Neutrophil (primary cell): Measurements from ENCODE around the gene REXO1.

ENCODE experiments used
- H3K27ac ChIP-seq: fragments of 200-600 bp; sonication (generic); 2 replicates; pipeline ENCODE4 v1.5.1; 2016; ENCODE audit warnings: mild to moderate bottlenecking, moderate library complexity
- H3K27me3 ChIP-seq: fragments of 200-600 bp; sonication (generic); 2 replicates; pipeline ENCODE4 v1.6.0; 2016; ENCODE audit warnings: mild to moderate bottlenecking
- H3K36me3 ChIP-seq: fragments of 200-600 bp; sonication (generic); 2 replicates; pipeline ENCODE4 v1.5.1; 2017
- H3K4me1 ChIP-seq, 2 experiments: fragments of 200-600 bp in 1 of 2; sonication (generic) in 1 of 2; 1 replicate in 1 of 2; 2 replicates in 1 of 2; pipeline versions ENCODE4 v1.5.1 to v1.6.1; 2013 to 2016; ENCODE audit warnings: low read depth in 1 of 2, low read length in 1 of 2, mild to moderate bottlenecking in 1 of 2, moderate library complexity in 1 of 2; ENCODE audit not compliant: control insufficient read depth in 1 of 2, insufficient read depth in 1 of 2
- H3K4me3 ChIP-seq, 2 experiments: fragments of 200-600 bp in 1 of 2; sonication (generic) in 1 of 2; 1 replicate in 1 of 2; 2 replicates in 1 of 2; pipeline ENCODE4 v1.5.1; 2013 to 2016; ENCODE audit warnings: low read depth in 1 of 2, low read length in 1 of 2, mild to moderate bottlenecking in 1 of 2, moderate library complexity in 1 of 2
- H3K9me3 ChIP-seq: fragments of 200-600 bp; sonication (generic); 2 replicates; pipeline ENCODE4 v1.5.1; 2016
- CTCF ChIP-seq: fragments of 200-600 bp; sonication (generic); IDR thresholded peaks from 2 replicates; pipeline ENCODE4 v1.5.1; 2016; ENCODE audit warnings: antibody characterized with exemption

The REXO1 gene

GRCh38 chr19:1855828-1856255 is 7.6 kb upstream of the REXO1 start:
- Histone ChIP-seq H3K4me3 (peak overlapping the region; percentile 73 to 85), H3K4me1 (peaks cover 81 to 97% of the 10 kb centered on the region in 2 experiments), H3K36me3 (peaks cover 9% of the 10 kb centered on the region), H3K27ac (peak overlapping the region; percentile 98), H3K9me3 (no peaks in the 10 kb centered on the region), H3K27me3 (peaks cover 16% of the 10 kb centered on the region)
- TF ChIP-seq CTCF = no peak

- peak; percentile 60 for TF ChIP-seq CTCF
- peak overlapping the region; percentile 98 for H3K27ac ChIP-seq
- peaks cover 76 to 91% of the 10 kb centered on the region in 2 experiments for H3K4me1 ChIP-seq
- no peaks in the 10 kb centered on the region for H3K9me3 ChIP-seq
- H3K36me3 ChIP-seq = peaks cover 9% of the 10 kb centered on the region
- peak overlapping the region; percentile 73 to 85 for H3K4me3 ChIP-seq
- peaks cover 16% of the 10 kb centered on the region for H3K27me3 ChIP-seq
These were observed 7.0 kb upstream of the REXO1 start for GRCh38 chr19:1855040-1855827.

DNA sequence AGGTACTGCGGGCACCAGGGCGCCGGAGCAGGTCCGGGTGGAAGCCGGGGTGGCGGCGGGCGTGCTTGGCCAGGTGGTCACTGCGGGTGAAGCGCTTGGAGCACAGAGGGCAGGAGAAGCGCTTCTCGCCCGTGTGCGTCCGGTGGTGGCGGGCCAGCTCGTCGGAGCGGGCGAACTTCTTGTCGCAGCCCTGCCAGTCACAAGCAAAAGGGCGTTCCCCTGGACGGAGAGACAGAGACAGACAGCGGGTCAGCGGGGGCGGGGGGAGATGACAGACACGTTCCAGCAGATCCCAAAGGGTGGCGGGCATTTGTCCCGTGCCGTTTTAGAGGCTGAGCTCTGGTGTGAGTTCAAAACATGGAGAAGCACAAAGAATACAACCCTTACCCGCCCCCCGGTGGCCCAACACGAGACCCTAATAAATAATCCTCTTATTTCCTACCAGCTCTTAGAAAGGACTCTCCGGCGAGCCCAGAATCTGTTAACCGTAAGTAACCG is 6.3 kb upstream of the REXO1 start:
- Histone ChIP-seq H3K36me3 (peaks cover 9% of the 10 kb centered on the region), H3K27me3 (peaks cover 16% of the 10 kb centered on the region), H3K27ac (peak overlapping the region; percentile 98), H3K9me3 (no peaks in the 10 kb centered on the region), H3K4me1 (peaks cover 74 to 87% of the 10 kb centered on the region in 2 experiments), H3K4me3 (peak overlapping the region; percentile 73 to 85)
- no peak for TF ChIP-seq CTCF

GRCh38 chr19:1854039-1854541 is 5.8 kb upstream of the REXO1 start:
- Histone ChIP-seq H3K36me3 (peaks cover 9% of the 10 kb centered on the region), H3K9me3 (no peaks in the 10 kb centered on the region), H3K27ac (peak overlapping the region; percentile 98), H3K27me3 (peaks cover 16% of the 10 kb centered on the region), H3K4me1 (peaks cover 76 to 87% of the 10 kb centered on the region in 2 experiments), H3K4me3 (peak overlapping the region in 1 of 2 experiments; percentile 51)
- no peak for TF ChIP-seq CTCF

DNA sequence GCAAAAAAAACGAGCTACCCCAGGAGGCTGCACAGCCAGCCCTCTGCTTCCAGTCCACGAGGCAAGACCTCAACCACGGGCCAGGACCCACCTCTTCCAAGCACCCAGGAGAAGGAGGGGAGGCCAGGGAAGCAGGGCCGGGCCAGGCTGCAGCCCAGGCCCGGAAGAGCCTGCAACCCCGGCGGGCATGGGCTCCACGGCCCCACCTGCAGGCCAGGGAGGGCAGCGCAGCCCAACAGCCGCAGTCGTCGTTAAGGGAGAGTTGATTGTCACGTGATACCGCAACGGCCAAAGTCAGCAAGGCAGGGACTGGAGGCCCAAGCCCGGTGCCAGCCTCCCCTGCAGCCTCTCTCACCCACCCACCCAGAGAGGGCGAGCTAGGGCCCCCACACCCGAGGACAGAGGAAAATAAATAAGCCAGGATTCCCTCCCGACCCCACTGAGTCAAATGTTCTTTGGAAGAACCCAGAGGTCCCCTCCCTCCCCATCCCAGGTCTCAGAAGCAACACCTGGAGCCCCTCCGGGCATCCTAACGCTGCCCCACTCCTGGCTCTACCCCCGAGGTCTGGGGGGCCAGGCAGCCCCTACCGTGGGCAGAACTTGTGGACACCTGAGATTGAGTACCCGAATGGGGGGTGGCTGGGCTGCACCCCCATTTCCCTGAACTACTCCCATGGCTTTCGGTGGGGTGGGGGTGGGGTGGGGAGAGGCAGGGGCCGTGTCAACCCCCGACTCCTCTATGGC is 5.2 kb upstream of the REXO1 start:
- peaks cover 77 to 85% of the 10 kb centered on the region in 2 experiments for H3K4me1 ChIP-seq
- peak overlapping the region; percentile 98 for H3K27ac ChIP-seq
- H3K9me3 ChIP-seq = no peaks in the 10 kb centered on the region
- peaks cover 9% of the 10 kb centered on the region for H3K36me3 ChIP-seq
- peaks cover 16% of the 10 kb centered on the region for H3K27me3 ChIP-seq
- peak overlapping the region in 1 of 2 experiments; percentile 51 for H3K4me3 ChIP-seq
- peak; percentile 100 for TF ChIP-seq CTCF
